H1 (cell line): Measurements from ENCODE around the gene CAPN8. TPM values are rescaled to one million over a fixed set of nuclear protein-coding genes. Genes with fewer than 3 reads are reported as not detected.

Source experiments
- ATF2 ChIP-seq: IDR thresholded peaks from 2 replicates; pipeline ENCODE4 v1.6.1; 2012; ENCODE audit warnings: low read length, inconsistent platforms
- CBX5 ChIP-seq: fragments of 300-800, 300-1000 bp; sonication (generic); IDR thresholded peaks from 2 replicates; pipeline ENCODE4 v1.7.1; 2016; ENCODE audit warnings: antibody characterized with exemption, low read length, low read depth
- KDM1A ChIP-seq: fragments of 200-600, 300-600 bp; sonication (generic); IDR thresholded peaks from 2 replicates; pipeline ENCODE4 v1.7.1; 2016; ENCODE audit warnings: mild to moderate bottlenecking, low read length, borderline replicate concordance
- POLR2AphosphoS5 ChIP-seq: IDR thresholded peaks from 2 replicates; pipeline ENCODE4 v1.6.1; 2011; ENCODE audit warnings: low read depth, low read length
- SP2 ChIP-seq: IDR thresholded peaks from 2 replicates; pipeline ENCODE4 v1.6.1; 2012; ENCODE audit warnings: mild to moderate bottlenecking, low read length, inconsistent platforms
- polyA plus RNA-seq, 7 experiments: library from polyadenylated mRNA; depleted of rRNA in 3 of 7; stranded (reverse) in 5 of 7; unstranded in 2 of 7; fragments of >200 nt in 5 of 7; fragments of 200-250 nt in 2 of 7; gene quantifications; 1 replicate in 5 of 7; 2 replicates in 1 of 7; 4 replicates in 1 of 7; pipeline versions ENCODE4 v1.2.1 to v1.2.3, GENCODE V29; 2011 to 2013; ENCODE audit warnings: missing spikeins in 2 of 7, mixed read lengths in 2 of 7
- total RNA-seq: library from RNA; stranded (reverse); fragmentation: NEBNext Ultra II Directional; extraction: Animal tissue kit (Norgen Biotek cat#: 25700); gene quantifications from 2 replicates; pipeline ENCODE4 v1.2.1, GENCODE V29; 2021

The CAPN8 gene
- total and polyA plus RNA-seq, 2 of the 8 experiments (the other 6 are each of a cell fraction or from before 2014, with no cell fraction given), result 0.20 to 0.26 TPM

GRCh38 chr1:223641523-223642039 lies 23.9 kb downstream of the CAPN8 start (continued):
- TF ChIP-seq CBX5, result no peak
- no peak for TF ChIP-seq SP2
- no peak for TF ChIP-seq KDM1A
- no peak for TF ChIP-seq ATF2
- no peak for TF ChIP-seq POLR2AphosphoS5
